IMR-90 (cell line): ENCODE results near the gene MIER1. TPM values are rescaled to one million over a fixed set of nuclear protein-coding genes. Genes with fewer than 3 reads are reported as not detected.
A peak's percentile ranks its signal among the peaks of the same experiment; 100 is the strongest.

Experiments
- ATAC-seq: fragments of 200-7000 bp; cut with Tn5 transposase; 2 replicates; pipeline ENCODE4 v1.9.1; 2020; ENCODE audit warnings: low read depth, mild to moderate bottlenecking, moderate library complexity
- BruUV-seq: library from RNA; stranded (reverse); fragments of 400-500 nt; replicated peaks from 2 replicates; lab custom pipeline; 2021; lab: Mats Ljungman, UMichigan
- CTCF ChIA-PET: fragments of 300-600 bp; formaldehyde crosslinking; extraction: SDS; loops from one replicate; lab custom pipeline; 2021; ENCODE audit warnings: antibody characterized with exemption; lab: Yijun Ruan, JAX
- POLR2A ChIA-PET: fragments of 300-600 bp; sonication (Branson Sonifier 250); formaldehyde crosslinking; loops from one replicate; lab custom pipeline; 2022; ENCODE audit warnings: antibody characterized with exemption; ENCODE audit not compliant: unreplicated experiment; lab: Charles Lee
- DNase-seq: peaks from one replicate; pipeline ENCODE4 v3.0.0; 2013
- H2AFZ ChIP-seq: replicated peaks from 2 replicates; pipeline ENCODE3; 2013; ENCODE audit warnings: low read length, mild to moderate bottlenecking; ENCODE audit not compliant: poor library complexity
- H2AK5ac ChIP-seq: 2 replicates; pipeline ENCODE4 v1.6.1; 2013; ENCODE audit warnings: low read depth, low read length, inconsistent platforms
- H2AK9ac ChIP-seq: replicated peaks from 2 replicates; pipeline ENCODE3; 2013; ENCODE audit warnings: mild to moderate bottlenecking, low read depth, low read length, moderate library complexity; ENCODE audit not compliant: poor library complexity
- H2BK120ac ChIP-seq: 2 replicates; pipeline ENCODE4 v1.6.1; 2013; ENCODE audit warnings: low read depth, low read length, inconsistent platforms
- H2BK15ac ChIP-seq: 3 replicates; pipeline ENCODE4 v1.6.1; 2013; ENCODE audit warnings: low read depth, low read length, inconsistent platforms
- H2BK20ac ChIP-seq: 2 replicates; pipeline ENCODE4 v1.6.1; 2013; ENCODE audit warnings: low read depth, mild to moderate bottlenecking, inconsistent platforms, low read length, moderate library complexity
- H2BK5ac ChIP-seq: 2 replicates; pipeline ENCODE4 v1.6.1; 2013; ENCODE audit warnings: mild to moderate bottlenecking, low read depth, low read length, inconsistent platforms; ENCODE audit not compliant: poor library complexity, severe bottlenecking
- H3K14ac ChIP-seq: replicated peaks from 2 replicates; pipeline ENCODE4 v1.6.1; 2013; ENCODE audit warnings: low read depth, low read length, inconsistent platforms
- H3K18ac ChIP-seq: 2 replicates; pipeline ENCODE4 v1.6.1; 2013; ENCODE audit warnings: low read depth, low read length, control low read depth
- H3K23ac ChIP-seq: 2 replicates; pipeline ENCODE4 v1.6.1; 2013; ENCODE audit warnings: low read depth, low read length, inconsistent platforms
- H3K27ac ChIP-seq: 2 replicates; pipeline ENCODE4 v1.5.1; 2013; ENCODE audit warnings: mild to moderate bottlenecking, control low read depth, low read length; ENCODE audit not compliant: insufficient read depth
- H3K27me3 ChIP-seq: 2 replicates; pipeline ENCODE4 v1.6.1; 2013; ENCODE audit warnings: low read length; ENCODE audit not compliant: control insufficient read depth, insufficient read depth
- H3K36me3 ChIP-seq: 2 replicates; pipeline ENCODE4 v1.6.1; 2013; ENCODE audit warnings: low read length, mixed read lengths; ENCODE audit not compliant: control insufficient read depth, insufficient read depth
- H3K4ac ChIP-seq: 2 replicates; pipeline ENCODE4 v1.6.1; 2013; ENCODE audit warnings: low read depth, low read length, inconsistent platforms
- H3K4me1 ChIP-seq: 2 replicates; pipeline ENCODE4 v1.6.1; 2013; ENCODE audit warnings: low read length, mixed read lengths; ENCODE audit not compliant: control insufficient read depth, insufficient read depth
- H3K4me2 ChIP-seq: 2 replicates; pipeline ENCODE4 v1.6.1; 2013; ENCODE audit warnings: low read depth, mild to moderate bottlenecking, control low read depth, low read length, moderate library complexity
- H3K4me3 ChIP-seq: 2 replicates; pipeline ENCODE4 v1.5.1; 2013; ENCODE audit warnings: low read depth, mild to moderate bottlenecking, control low read depth, low read length, moderate library complexity; ENCODE audit not compliant: insufficient read depth
- H3K56ac ChIP-seq: 2 replicates; pipeline ENCODE4 v1.6.1; 2013; ENCODE audit warnings: low read length, inconsistent platforms; ENCODE audit not compliant: insufficient read depth; ENCODE audit errors: extremely low read depth
- H3K79me1 ChIP-seq, 2 experiments: 2 replicates each; pipeline ENCODE4 v1.6.1; 2013; ENCODE audit warnings: low read length in 2 of 2, inconsistent platforms in 1 of 2, low read depth in 1 of 2
- H3K9ac ChIP-seq: 2 replicates; pipeline ENCODE4 v1.6.1; 2013; ENCODE audit warnings: low read depth, low read length, control low read depth
- H3K9me1 ChIP-seq: 2 replicates; pipeline ENCODE4 v1.6.1; 2013; ENCODE audit warnings: low read length, inconsistent platforms; ENCODE audit not compliant: insufficient read depth
- H3K9me3 ChIP-seq: 2 replicates; pipeline ENCODE4 v1.6.1; 2013; ENCODE audit warnings: low read length; ENCODE audit not compliant: control insufficient read depth, insufficient read depth
- H4K20me1 ChIP-seq: 2 replicates; pipeline ENCODE4 v1.6.1; 2013; ENCODE audit warnings: low read length, inconsistent platforms; ENCODE audit not compliant: insufficient read depth
- H4K5ac ChIP-seq: 2 replicates; pipeline ENCODE4 v1.6.1; 2013; ENCODE audit warnings: mild to moderate bottlenecking, low read depth, low read length, control low read depth
- H4K8ac ChIP-seq, 2 experiments: 2 replicates each; pipeline ENCODE4 v1.6.1; 2013; ENCODE audit warnings: low read depth in 2 of 2, low read length in 2 of 2, control low read depth in 1 of 2, inconsistent platforms in 1 of 2
- H4K91ac ChIP-seq: 2 replicates; pipeline ENCODE4 v1.6.1; 2013; ENCODE audit warnings: low read depth, low read length, inconsistent platforms; ENCODE audit not compliant: insufficient read depth
- BHLHE40 ChIP-seq: fragments of 150-350 bp; IDR thresholded peaks from 2 replicates; pipeline ENCODE4 v1.6.1; 2016; ENCODE audit warnings: mild to moderate bottlenecking, low read depth, low read length
- CEBPB ChIP-seq: IDR thresholded peaks from 2 replicates; pipeline ENCODE4 v1.6.1; 2012; ENCODE audit warnings: low read depth, low read length, improper control_type of control experiment
- FOS ChIP-seq: fragments of 150-350 bp; IDR thresholded peaks from 2 replicates; pipeline ENCODE4 v1.6.1; 2016; ENCODE audit warnings: low read depth, low read length
- MAZ ChIP-seq: IDR thresholded peaks from 2 replicates; pipeline ENCODE4 v1.6.1; 2012; ENCODE audit warnings: low read depth, mild to moderate bottlenecking, low read length, improper control_type of control experiment, moderate library complexity, borderline replicate concordance
- MXI1 ChIP-seq: IDR thresholded peaks from 2 replicates; pipeline ENCODE4 v1.6.1; 2012; ENCODE audit warnings: low read depth, mild to moderate bottlenecking, low read length, moderate library complexity, borderline replicate concordance
- POLR2A ChIP-seq: IDR thresholded peaks from 2 replicates; pipeline ENCODE4 v1.6.1; 2012; ENCODE audit warnings: mild to moderate bottlenecking, low read depth, low read length
- RAD21 ChIP-seq: IDR thresholded peaks from 2 replicates; pipeline ENCODE4 v1.6.1; 2012; ENCODE audit warnings: low read length, improper control_type of control experiment
- RCOR1 ChIP-seq: IDR thresholded peaks from 2 replicates; pipeline ENCODE4 v1.6.1; 2012; ENCODE audit warnings: mild to moderate bottlenecking, low read length, improper control_type of control experiment; ENCODE audit not compliant: insufficient replicate concordance
- RFX5 ChIP-seq: IDR thresholded peaks from 2 replicates; pipeline ENCODE4 v1.8.0; 2012; ENCODE audit warnings: low read depth, mild to moderate bottlenecking, low read length, moderate library complexity
- SMC3 ChIP-seq: fragments of 150-350 bp; IDR thresholded peaks from 2 replicates; pipeline ENCODE4 v1.6.1; 2016; ENCODE audit warnings: low read depth, mild to moderate bottlenecking, antibody characterized with exemption, low read length, moderate library complexity
- WGBS, 2 experiments: methylation state at CpG; one replicate each; pipeline versions ENCODE4 v1.1.5 to v1.1.7; 2013; ENCODE audit warnings: missing lambda C conversion rate in 2 of 2; ENCODE audit not compliant: insufficient read length in 1 of 2; ENCODE audit errors: extremely low coverage in 2 of 2; 5-methylcytosine and 5-hydroxymethylcytosine counted together
- dilution Hi-C: fragments of 300-500 bp; cut with HindIII; formaldehyde crosslinking; loops from one replicate; pipeline ENCODE4 v1.14.3; 2018; ENCODE audit warnings: low sequenced_read_pairs; ENCODE audit not compliant: unreplicated experiment
- in situ Hi-C: fragments of 300-500 bp; cut with MboI; formaldehyde crosslinking; loops from 3 replicates; pipeline ENCODE4 v1.14.3; 2019; ENCODE audit warnings: low sequenced_read_pairs, inconsistent platforms, mixed read lengths
- intact Hi-C: fragments of 100-400 bp; cut with micrococcal nuclease; formaldehyde crosslinking; loops from 2 replicates; pipeline ENCODE4 v1.10.0; 2022
- polyA plus RNA-seq, 3 experiments: library from polyadenylated mRNA; depleted of rRNA; stranded (reverse); fragments of >200 nt; gene quantifications; 2 replicates each; pipeline ENCODE4 v1.2.3, GENCODE V29; 2012; ENCODE audit warnings: low replicate concordance in 1 of 3
- total RNA-seq: library from RNA; depleted of rRNA; stranded (reverse); fragments of >200 nt; gene quantifications from 2 replicates; pipeline ENCODE4 v1.2.3, GENCODE V29; 2012
- TF ChIP-seq, protein P1 (sequence below): fragments of 150-350 bp; IDR thresholded peaks from 2 replicates; pipeline ENCODE4 v1.6.1; 2017; ENCODE audit warnings: mild to moderate bottlenecking, antibody characterized with exemption, low read length, low read depth
- TF ChIP-seq, protein P2 (sequence below): fragments of 150-350 bp; IDR thresholded peaks from 2 replicates; pipeline ENCODE4 v1.6.1; 2016; ENCODE audit warnings: low read depth, mild to moderate bottlenecking, low read length, moderate library complexity, borderline replicate concordance

MIER1 gene
- total and polyA plus RNA-seq, 2 of the 4 experiments (the other 2 are of a cell fraction), result 5.0 to 11.5 TPM

DNA sequence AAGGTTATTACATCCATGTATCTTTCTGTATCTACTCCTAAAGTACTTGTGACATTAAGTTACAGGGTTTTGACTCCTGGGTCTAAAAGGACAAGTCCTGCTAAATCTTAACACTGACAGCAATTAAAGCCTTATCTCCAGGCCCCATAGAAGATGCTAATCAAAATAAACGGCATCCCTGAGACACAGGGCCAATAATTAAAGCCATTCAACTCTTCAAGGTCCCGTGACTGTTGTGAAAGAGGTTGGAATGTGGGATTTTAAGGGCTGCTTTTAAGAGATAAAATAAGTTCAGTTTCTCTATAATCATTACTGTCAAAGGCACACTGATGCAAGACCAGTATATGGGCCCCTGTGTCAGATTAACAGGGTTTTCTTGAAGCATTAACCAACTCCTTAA is 8.5 kb upstream of the MIER1 start:
- no peak overlapping the region for H2AFZ ChIP-seq
- H3K9ac ChIP-seq, result no peak overlapping the region
- TF ChIP-seq SMC3, result no peak
- 0 out of 2 replicates have a peak, but pooled peaks have one; percentile 17 for TF ChIP-seq CEBPB
- peak; percentile 54; the same call in 1 of the 2 replicates for TF ChIP-seq BHLHE40
- no peak for TF ChIP-seq FOS
- TF ChIP-seq RAD21, result no peak
- TF ChIP-seq MAZ, result no peak
- no peak for TF ChIP-seq RFX5
- no peak for TF ChIP-seq MXI1
- no peak for TF ChIP-seq POLR2A
- TF ChIP-seq, protein P1, sequence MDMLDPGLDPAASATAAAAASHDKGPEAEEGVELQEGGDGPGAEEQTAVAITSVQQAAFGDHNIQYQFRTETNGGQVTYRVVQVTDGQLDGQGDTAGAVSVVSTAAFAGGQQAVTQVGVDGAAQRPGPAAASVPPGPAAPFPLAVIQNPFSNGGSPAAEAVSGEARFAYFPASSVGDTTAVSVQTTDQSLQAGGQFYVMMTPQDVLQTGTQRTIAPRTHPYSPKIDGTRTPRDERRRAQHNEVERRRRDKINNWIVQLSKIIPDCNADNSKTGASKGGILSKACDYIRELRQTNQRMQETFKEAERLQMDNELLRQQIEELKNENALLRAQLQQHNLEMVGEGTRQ, result no peak
- no peak for TF ChIP-seq RCOR1
- TF ChIP-seq, protein P2, sequence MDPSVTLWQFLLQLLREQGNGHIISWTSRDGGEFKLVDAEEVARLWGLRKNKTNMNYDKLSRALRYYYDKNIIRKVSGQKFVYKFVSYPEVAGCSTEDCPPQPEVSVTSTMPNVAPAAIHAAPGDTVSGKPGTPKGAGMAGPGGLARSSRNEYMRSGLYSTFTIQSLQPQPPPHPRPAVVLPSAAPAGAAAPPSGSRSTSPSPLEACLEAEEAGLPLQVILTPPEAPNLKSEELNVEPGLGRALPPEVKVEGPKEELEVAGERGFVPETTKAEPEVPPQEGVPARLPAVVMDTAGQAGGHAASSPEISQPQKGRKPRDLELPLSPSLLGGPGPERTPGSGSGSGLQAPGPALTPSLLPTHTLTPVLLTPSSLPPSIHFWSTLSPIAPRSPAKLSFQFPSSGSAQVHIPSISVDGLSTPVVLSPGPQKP, result no peak
- intact Hi-C loops, result no loop called here
- H3K9me1 ChIP-seq, result no peaks in the 10 kb centered on the region
- no peak overlapping the region for H3K4ac ChIP-seq
- H3K18ac ChIP-seq, result no peak overlapping the region
- no peak overlapping the region for H3K4me2 ChIP-seq
- H3K4me3 ChIP-seq, result no peak overlapping the region
- ChIA-PET POLR2A (no interaction called here), CTCF (no interaction called here)
- H2AK9ac ChIP-seq, result no peak overlapping the region
- no peaks in the 10 kb centered on the region for H3K4me1 ChIP-seq
- no peak for ATAC-seq
- no peak for DNase-seq
- H4K5ac ChIP-seq, result no peak overlapping the region
- no peak overlapping the region for H3K23ac ChIP-seq
- H4K20me1 ChIP-seq, result no peaks in the 10 kb centered on the region
- H2AK5ac ChIP-seq, result no peak overlapping the region
- H2BK5ac ChIP-seq, result no peak overlapping the region
- no peak overlapping the region for H2BK120ac ChIP-seq
- no TSS peak for BruUV-seq
- no peak overlapping the region for H3K56ac ChIP-seq
- dilution Hi-C loops, result no loop called here
- WGBS, 2 experiments, result no CpG with 5 or more reads among the region's 2 CpGs
- H3K36me3 ChIP-seq, result no peaks in the 10 kb centered on the region
- no peak overlapping the region for H4K91ac ChIP-seq
- no peak overlapping the region for H2BK20ac ChIP-seq
- no peaks in the 10 kb centered on the region for H3K27me3 ChIP-seq
- H2BK15ac ChIP-seq, result no peak overlapping the region
- H4K8ac ChIP-seq, result no peak overlapping the region
- no peak overlapping the region for H3K14ac ChIP-seq
- in situ Hi-C loops, result no loop called here
- H3K9me3 ChIP-seq, result no peaks in the 10 kb centered on the region
- H3K79me1 ChIP-seq, result 0 out of 4 replicates have a peak, but pooled peaks cover 0 to 5% of the 10 kb centered on the region in 2 experiments
- H3K27ac ChIP-seq, result no peak overlapping the region
